ENCODE results near the gene GARNL3. TPM values are rescaled to one million over a fixed set of nuclear protein-coding genes. Genes with fewer than 3 reads are reported as not detected.

GARNL3 gene
- total RNA-seq, 1 donor: 5.8 TPM

- Histone ChIP-seq H3K27me3 (ENCODE audit: insufficient read depth, low read length) (peaks cover 20% of the 10 kb centered on the region), H3K9me3 (ENCODE audit: low read depth, low read length) (no peaks in the 10 kb centered on the region), H3K36me3 (ENCODE audit: insufficient read depth, low read length) (no peaks in the 10 kb centered on the region), H4K20me1 (ENCODE audit: insufficient read depth, low read length) (no peaks in the 10 kb centered on the region), H3K79me2 (ENCODE audit: insufficient read depth, low read length) (no peaks in the 10 kb centered on the region), H3K4me3 (ENCODE audit: insufficient read depth, low read length) (no peak overlapping the region), H3K4me2 (ENCODE audit: insufficient read depth, low read length) (no peak overlapping the region), H2AFZ (ENCODE audit: low read length) (no peak overlapping the region), H3K27ac (ENCODE audit: low read depth, low read length) (no peak overlapping the region), H3K4me1 (ENCODE audit: insufficient read depth, low read length) (no peaks in the 10 kb centered on the region)
- DNase-seq (ENCODE audit: insufficient read length, low spot score, missing footprints): no peak
- TF ChIP-seq, protein P1, sequence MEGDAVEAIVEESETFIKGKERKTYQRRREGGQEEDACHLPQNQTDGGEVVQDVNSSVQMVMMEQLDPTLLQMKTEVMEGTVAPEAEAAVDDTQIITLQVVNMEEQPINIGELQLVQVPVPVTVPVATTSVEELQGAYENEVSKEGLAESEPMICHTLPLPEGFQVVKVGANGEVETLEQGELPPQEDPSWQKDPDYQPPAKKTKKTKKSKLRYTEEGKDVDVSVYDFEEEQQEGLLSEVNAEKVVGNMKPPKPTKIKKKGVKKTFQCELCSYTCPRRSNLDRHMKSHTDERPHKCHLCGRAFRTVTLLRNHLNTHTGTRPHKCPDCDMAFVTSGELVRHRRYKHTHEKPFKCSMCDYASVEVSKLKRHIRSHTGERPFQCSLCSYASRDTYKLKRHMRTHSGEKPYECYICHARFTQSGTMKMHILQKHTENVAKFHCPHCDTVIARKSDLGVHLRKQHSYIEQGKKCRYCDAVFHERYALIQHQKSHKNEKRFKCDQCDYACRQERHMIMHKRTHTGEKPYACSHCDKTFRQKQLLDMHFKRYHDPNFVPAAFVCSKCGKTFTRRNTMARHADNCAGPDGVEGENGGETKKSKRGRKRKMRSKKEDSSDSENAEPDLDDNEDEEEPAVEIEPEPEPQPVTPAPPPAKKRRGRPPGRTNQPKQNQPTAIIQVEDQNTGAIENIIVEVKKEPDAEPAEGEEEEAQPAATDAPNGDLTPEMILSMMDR (IDR thresholded peaks at IDR 0.05; ENCODE audit: extremely low read depth, low read depth, low read length): no peak
These were observed 104.4 kb downstream of the GARNL3 start for GRCh38 chr9:127368852-127369402.

GRCh38 chr9:127369428-127369827 is 104.9 kb downstream of the GARNL3 start:
- no peaks in the 10 kb centered on the region for H3K4me1 ChIP-seq (ENCODE audit: insufficient read depth, low read length)
- H3K27me3 ChIP-seq (ENCODE audit: insufficient read depth, low read length): peaks cover 20% of the 10 kb centered on the region
- H2AFZ ChIP-seq (ENCODE audit: low read length): no peak overlapping the region
- no peak for DNase-seq (ENCODE audit: insufficient read length, low spot score, missing footprints)
- H3K79me2 ChIP-seq (ENCODE audit: insufficient read depth, low read length): no peaks in the 10 kb centered on the region
- H3K9me3 ChIP-seq (ENCODE audit: low read depth, low read length): no peaks in the 10 kb centered on the region
- H3K4me3 ChIP-seq (ENCODE audit: insufficient read depth, low read length): no peak overlapping the region
- H4K20me1 ChIP-seq (ENCODE audit: insufficient read depth, low read length): no peaks in the 10 kb centered on the region
- H3K36me3 ChIP-seq (ENCODE audit: insufficient read depth, low read length): no peaks in the 10 kb centered on the region
- TF ChIP-seq, protein P1 (IDR thresholded peaks at IDR 0.05; ENCODE audit: extremely low read depth, low read depth, low read length): no peak
- H3K4me2 ChIP-seq (ENCODE audit: insufficient read depth, low read length): no peak overlapping the region
- no peak overlapping the region for H3K27ac ChIP-seq (ENCODE audit: low read depth, low read length)

GRCh38 chr9:127370147-127370579 is 105.6 kb downstream of the GARNL3 start:
- H3K27ac ChIP-seq (ENCODE audit: low read depth, low read length): no peak overlapping the region
- no peak overlapping the region for H3K4me2 ChIP-seq (ENCODE audit: insufficient read depth, low read length)
- no peak for DNase-seq (ENCODE audit: insufficient read length, low spot score, missing footprints)
- H2AFZ ChIP-seq (ENCODE audit: low read length): no peak overlapping the region
- no peaks in the 10 kb centered on the region for H3K79me2 ChIP-seq (ENCODE audit: insufficient read depth, low read length)
- peaks cover 20% of the 10 kb centered on the region for H3K27me3 ChIP-seq (ENCODE audit: insufficient read depth, low read length)
- TF ChIP-seq, protein P1 (IDR thresholded peaks at IDR 0.05; ENCODE audit: extremely low read depth, low read depth, low read length): no peak
- no peaks in the 10 kb centered on the region for H3K4me1 ChIP-seq (ENCODE audit: insufficient read depth, low read length)
- no peaks in the 10 kb centered on the region for H4K20me1 ChIP-seq (ENCODE audit: insufficient read depth, low read length)
- no peaks in the 10 kb centered on the region for H3K9me3 ChIP-seq (ENCODE audit: low read depth, low read length)
- no peak overlapping the region for H3K4me3 ChIP-seq (ENCODE audit: insufficient read depth, low read length)
- H3K36me3 ChIP-seq (ENCODE audit: insufficient read depth, low read length): no peaks in the 10 kb centered on the region

DNA sequence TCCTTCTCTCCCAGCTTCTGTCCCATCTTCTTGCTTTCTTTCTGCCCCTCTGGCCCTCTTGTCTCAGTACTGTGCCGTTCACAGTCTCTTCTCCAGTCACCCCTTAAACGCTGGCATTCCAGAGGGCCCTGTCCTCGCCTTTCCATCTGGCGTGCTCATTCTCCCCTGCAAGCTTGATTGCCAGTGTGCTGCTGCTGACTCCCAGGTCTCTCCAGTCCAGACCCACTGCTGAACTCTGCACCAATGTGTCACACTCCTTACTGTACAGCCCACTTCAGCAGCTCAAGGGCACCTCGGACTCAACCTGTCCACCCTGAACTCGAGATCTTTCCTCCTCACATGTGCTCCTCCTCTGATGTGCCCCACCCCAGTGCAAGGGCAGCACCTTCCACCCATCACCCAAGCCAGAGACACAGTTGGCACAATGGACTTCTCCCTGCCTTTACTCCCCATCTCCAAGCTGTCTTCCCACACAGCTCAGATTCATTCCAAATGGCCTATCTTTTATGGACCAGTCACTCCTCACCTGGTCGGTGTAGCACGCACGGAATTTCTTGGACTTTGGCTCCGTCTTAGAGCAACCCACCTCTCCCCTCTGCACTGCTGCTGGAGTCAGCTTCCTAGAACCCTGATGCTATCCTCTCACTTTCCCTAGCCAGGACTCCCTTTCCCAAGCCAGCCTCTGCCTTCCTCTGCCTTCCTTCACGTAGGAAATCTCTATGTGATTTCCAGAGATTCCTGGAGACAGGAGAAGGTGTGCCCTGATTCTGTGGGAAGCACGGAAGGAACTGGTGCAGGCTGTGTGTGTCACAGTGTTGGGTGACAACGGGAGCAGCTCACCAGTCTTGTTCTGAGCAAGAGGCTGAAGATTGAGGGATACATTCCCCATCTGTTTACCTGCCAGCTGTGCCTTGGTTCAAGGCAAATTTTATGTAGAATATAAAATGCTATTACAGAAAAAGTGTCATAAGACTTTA is 106.4 kb downstream of the GARNL3 start:
- Histone ChIP-seq H4K20me1 (ENCODE audit: insufficient read depth, low read length) (no peaks in the 10 kb centered on the region), H3K27me3 (ENCODE audit: insufficient read depth, low read length) (peaks cover 20% of the 10 kb centered on the region)
- no peak for DNase-seq (ENCODE audit: insufficient read length, low spot score, missing footprints)

More for the DNA sequence above, 106.4 kb downstream of the GARNL3 start:
- Histone ChIP-seq H3K36me3 (ENCODE audit: insufficient read depth, low read length) (no peaks in the 10 kb centered on the region), H3K4me3 (ENCODE audit: insufficient read depth, low read length) (no peak overlapping the region), H3K4me1 (ENCODE audit: insufficient read depth, low read length) (no peaks in the 10 kb centered on the region), H3K9me3 (ENCODE audit: low read depth, low read length) (no peaks in the 10 kb centered on the region), H3K79me2 (ENCODE audit: insufficient read depth, low read length) (no peaks in the 10 kb centered on the region), H2AFZ (ENCODE audit: low read length) (no peak overlapping the region), H3K4me2 (ENCODE audit: insufficient read depth, low read length) (no peak overlapping the region), H3K27ac (ENCODE audit: low read depth, low read length) (no peak overlapping the region)
- TF ChIP-seq, protein P1 (IDR thresholded peaks at IDR 0.05; ENCODE audit: extremely low read depth, low read depth, low read length): no peak

Data from osteoblast (primary cell).